OCI-LY1 (cell line): ENCODE measurements around the gene BCL7B.

ENCODE experiments used
- CTCF ChIP-seq: fragments of 200-600 bp; sonication (generic), shearing (Covaris generic); IDR thresholded peaks from 2 replicates; pipeline ENCODE4 v1.5.1; 2017; ENCODE audit warnings: mild to moderate bottlenecking, antibody characterized with exemption, low read length, moderate library complexity, mixed read lengths
- EZH2 ChIP-seq: fragments of 200-600 bp; sonication (generic), shearing (Covaris generic); IDR thresholded peaks from 2 replicates; pipeline ENCODE4 v1.8.0; 2017; ENCODE audit warnings: borderline replicate concordance, mixed run types, mild to moderate bottlenecking, antibody characterized with exemption, low read length, moderate library complexity, mixed read lengths

DNA sequence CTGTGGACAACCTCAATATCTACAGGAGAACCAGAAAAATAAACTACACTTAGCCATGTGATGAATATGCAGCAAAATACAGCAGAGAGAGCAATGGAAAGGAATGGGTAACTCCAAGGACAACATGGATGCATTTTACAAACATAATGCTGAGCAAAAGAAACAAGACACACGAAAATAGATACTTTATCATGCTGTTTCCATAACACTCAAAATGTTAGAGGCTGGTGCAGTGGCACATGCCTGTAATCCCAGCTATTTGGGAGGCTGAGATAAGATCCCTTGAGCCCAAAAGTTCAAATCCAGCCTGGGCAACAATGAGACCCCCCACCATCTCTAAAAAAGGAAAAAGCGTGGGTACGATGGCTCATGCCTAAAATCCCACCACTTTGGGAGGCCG lies 8.3 kb downstream of the BCL7B start:
- TF ChIP-seq CTCF (no peak), EZH2 (no peak)
